COR-L47 (cell line): Measurements from ENCODE around the gene NTRK1.

ENCODE experiments used
- DNase-seq: peaks from one replicate; lab custom pipeline; 2025; lab: John Stamatoyannopoulos, UW

NTRK1 gene

DNA sequence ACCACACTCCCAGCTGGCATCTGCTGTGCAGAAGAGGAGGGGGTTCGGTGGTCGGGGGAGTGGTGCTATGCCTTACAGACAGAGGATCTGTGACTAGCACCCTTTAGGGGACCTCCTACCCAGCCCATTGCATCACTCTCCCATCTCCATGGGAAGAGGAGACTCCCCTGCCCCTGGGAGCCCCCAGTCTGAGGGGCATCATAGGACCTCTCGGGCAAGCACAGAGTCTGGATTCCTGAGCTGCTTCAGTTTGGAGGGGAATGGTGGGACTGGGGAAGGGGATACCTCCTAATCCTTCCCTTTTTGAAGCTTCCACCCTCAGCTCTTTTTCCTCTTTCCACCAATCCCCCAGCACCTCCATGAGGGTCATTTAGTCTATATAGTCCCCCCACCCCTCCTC lies 3.1 kb upstream of the NTRK1 start:
- no peak for DNase-seq

DNA sequence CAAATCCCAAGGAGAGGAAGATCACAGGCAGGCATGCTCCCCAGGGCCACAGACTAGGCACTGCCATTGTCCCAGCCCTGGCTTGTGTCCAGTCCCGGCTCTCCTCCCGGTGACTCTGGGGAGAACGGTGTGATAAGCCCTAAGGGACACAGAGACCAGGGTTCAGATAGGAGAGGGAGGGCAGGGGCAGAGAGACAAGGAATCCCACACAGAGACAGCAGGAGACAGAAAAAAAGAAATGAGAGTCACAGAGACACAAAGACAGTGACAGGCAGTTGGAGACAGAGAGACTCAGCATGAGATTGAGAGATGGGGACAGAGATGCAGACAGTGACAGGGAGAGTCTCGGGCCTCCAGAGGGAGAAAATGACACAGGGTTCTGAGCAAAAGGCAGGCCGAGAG lies 2.1 kb upstream of the NTRK1 start:
- no peak for DNase-seq

DNA sequence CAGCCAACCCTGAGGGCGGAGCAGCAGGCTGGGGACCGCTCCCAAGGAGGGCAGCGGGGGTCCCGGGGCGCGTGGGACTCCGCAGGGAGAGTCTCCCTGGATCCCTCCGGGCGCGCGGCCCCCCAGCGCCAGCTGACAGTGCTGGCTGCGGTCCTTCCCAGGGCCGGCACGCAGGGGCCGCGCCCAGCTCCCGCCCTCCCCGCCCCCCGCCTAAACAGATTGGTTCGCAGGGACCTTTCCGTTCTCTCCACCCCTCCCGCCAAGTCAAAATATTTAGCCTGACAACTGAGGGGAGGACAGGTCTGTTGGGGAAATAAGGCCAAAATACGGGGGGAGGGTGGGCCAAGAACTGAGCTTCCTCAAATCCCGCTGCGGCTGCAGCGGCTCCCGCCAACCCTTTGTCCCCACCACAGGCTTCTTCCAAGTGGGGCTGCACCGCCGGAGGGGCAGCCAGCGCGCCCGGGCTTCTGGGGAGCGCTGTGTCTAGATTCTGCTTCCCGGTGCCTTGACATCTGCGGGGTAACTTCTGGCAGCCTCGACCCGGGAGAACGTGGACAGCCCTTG lies 1.6 kb upstream of the NTRK1 start, which contains the start of gene INSRR:
INSRR (minus strand) TSS at position 159 of the 564 bp plus-strand sequence. CDS start 496 bp downstream, outside the sequence.
- peak; percentile 47 for DNase-seq

DNA sequence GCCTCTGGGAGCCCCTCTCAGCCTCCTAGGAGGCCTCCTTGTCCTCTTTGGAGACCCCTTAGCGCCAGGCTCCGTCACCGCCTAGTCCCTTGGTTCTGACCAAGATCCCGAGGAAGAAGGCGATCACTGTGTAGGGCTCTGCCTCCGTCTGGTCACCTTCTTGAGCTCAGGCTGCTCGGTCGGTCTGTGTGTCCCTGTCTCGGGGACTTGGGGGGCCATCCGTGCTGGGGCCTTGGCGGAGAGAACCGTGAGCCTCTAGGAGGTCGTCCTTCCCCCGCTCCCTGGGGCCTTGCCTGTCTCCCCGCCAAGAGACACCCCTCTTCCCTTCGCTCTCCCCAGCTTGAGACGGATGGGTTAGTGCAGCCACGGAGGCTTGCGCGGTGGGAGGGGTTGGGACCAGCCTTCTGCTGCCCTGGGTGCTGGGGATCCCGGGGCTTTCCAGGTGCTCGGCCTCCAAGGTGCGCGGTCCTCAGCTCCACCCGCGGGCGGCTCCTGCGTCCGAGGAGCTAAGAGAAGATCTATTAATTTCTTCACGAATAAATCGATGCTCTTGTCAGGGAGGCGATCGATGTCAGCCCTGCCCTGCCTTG lies 1.0 kb upstream of the NTRK1 start:
- DNase-seq, result no peak

DNA sequence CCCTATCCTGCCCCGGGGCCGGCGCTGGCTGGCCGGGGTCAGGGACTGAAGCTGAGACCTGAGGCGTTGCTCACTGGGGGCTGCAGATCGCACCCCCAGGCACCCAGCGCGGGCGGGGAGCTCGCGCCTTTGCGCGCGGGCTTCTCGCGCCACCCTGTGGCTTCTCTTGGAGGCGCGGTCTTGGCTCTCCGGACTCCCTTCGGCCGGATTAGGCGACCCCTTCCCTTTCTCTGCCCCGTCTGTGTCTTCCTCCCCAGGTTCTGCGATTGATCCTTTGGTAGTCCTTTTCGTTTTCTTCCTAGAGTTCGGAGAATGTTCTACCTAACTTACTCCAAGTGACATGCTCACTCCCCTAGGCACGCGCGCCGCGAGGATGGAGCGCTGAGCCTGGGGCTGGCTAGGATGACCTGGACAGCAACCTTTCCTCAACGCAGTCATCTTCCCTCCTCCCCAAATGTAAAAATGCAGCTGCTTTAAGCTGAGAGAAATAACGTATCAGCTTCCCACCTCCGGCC lies 495 bp upstream of the NTRK1 start:
- DNase-seq, result peak; percentile 63

DNA sequence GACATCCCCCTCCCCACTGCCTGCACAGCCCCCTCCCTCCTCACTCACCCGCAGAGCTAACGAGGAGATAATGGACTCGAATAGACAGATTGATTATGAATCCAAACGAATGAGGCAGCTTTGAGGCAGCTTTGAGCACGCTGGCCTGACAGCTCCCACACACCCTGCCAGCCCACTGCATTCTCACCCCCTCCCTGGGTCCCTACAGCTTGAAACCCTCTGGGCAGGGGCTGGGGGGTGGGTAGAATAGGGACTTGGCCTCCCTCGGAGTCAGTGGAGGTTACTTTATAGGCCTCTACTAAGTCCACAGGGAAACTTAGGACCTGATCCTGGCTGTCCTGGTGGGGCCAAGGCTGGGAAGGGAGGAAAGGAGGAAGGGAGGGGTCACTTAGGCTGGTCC lies 1.9 kb downstream of the NTRK1 start:
- no peak for DNase-seq

DNA sequence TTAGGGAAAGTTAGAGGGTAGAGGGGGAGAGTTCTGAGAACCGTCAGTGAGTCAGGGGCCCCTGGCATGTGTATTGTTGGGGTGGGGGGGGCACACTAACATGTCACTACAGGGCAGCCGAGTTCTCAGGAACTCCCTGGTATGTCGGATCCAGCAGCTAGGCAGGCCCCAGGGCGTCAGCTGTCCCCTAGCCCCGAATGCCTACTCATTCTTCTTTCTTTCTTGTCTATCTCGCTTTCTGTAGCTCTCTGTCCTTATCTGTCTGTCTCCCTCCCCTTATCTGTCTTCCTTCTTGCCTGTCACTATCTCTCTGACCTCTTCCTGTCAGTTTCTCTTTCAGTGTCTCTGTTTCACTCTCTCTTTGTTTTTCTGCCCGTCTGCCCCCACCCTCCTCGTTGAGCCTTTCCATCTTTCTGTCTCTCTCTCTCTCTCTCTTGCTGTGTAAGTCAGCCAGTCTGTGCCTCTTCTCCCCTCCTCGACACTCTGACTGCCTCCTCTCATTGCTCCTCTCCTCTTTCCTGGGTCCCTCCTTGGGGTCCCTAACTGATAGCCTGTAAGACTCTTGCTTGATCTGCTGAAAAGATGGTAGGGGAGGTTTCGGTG lies 2.4 kb downstream of the NTRK1 start:
- DNase-seq, result no peak

DNA sequence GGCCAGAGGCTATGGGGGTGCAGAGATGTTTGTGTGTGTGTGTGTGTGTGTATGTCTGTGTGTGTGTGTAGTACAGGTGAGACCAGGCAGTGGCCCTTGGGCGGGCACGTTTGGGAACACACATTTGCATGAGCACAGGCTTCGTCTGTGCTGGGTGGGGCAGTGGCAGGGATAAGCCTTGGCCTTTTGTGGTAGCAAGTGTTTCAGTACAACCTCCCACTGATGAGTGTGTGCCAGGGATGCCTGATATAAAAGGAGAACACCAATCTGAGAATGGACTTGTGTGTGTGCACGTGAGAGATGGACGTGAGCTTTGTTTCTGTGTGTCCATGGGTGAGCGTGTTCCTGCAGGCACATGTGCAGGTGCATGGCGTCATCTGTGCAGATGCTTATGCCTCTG lies 3.0 kb downstream of the NTRK1 start:
- DNase-seq, result no peak

DNA sequence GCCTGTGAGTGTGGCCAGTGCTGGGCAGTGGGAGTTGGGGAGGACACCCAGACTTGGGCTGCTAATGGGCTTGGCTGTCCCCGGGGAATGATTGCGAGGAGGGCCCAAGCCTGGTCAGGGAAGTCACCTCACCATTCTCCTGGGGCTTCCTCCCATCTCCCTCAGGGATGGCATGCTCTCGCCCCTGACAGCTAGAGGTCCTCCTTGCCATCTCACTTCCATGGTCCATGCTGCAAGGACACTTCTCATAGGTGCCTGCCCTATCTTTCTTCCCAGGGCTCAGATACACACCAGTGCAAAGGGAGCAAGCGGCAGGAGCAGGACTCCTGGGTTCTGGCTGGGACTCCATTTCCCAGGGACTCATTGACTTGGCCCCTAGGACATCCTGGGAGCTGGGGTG lies 4.1 kb downstream of the NTRK1 start:
- no peak for DNase-seq

DNA sequence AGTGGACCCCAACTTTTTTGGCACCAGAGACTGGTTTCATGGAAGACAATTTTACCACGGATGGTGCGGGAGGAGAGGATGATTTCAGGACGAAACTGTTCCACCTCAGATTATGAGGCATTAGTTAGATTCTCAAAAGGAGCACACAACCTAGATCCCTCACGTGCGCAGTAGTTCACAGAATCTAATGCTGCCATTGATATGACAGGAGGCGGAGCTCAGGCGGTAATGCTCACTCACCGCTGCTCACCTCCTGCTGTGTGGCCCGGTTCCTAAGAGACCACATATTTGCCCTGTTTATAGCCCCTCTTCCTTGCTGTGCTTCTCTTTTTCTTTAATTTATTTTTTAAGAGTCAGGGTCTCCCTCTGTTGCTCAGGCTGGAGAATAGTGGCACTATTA lies 4.6 kb downstream of the NTRK1 start:
- no peak for DNase-seq

DNA sequence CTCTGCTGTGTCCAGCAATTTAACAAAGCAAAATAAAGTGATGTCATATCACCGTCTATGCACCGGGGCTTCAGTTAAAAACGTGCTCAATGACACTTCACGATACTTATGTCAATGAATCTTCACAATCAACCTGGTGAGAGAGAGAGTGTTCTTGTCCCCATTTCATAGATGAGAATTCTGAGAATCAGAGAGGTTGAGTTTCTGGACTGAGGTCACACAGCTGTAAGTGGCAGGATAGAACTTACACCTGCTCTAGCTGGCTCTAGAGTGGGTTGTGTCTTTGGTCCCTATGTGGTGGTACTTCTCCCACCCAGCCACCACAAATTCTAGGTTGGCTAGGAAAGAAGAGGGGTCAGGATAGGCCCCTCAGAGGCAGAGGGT lies 5.2 kb downstream of the NTRK1 start:
- no peak for DNase-seq

DNA sequence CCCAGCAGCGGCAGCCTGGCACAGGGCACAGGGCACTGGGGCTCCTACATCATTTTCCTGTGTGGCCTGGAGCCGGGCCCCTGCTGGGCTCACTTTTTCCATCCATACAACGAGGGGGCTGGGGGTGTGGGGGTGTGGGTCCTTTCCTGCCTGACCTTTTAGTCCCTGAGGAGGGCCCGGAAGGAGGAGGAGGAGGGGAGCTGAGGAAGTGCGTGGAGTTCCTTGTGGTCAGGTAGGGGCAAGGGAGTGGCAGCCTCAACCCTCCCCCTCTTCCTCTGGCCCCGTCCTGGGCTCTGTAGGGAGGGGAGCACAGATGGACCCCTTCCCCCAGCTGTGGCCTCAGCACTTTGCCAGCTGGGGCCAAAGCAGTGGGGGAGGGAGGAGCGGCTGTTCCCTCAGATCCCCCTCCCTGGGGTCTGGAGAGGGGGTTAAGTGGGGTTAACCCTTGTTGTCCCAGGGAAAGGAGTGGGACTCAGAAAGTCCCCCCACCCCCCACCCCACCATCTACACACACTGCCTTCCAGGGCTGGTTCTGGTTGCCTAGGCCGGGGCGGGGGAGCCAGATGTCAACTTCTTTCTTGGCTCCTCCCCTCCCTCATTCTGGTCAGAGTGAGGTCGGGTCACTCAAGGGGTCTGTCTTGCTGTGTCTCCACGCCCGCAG lies 5.7 kb downstream of the NTRK1 start:
- DNase-seq, result no peak

DNA sequence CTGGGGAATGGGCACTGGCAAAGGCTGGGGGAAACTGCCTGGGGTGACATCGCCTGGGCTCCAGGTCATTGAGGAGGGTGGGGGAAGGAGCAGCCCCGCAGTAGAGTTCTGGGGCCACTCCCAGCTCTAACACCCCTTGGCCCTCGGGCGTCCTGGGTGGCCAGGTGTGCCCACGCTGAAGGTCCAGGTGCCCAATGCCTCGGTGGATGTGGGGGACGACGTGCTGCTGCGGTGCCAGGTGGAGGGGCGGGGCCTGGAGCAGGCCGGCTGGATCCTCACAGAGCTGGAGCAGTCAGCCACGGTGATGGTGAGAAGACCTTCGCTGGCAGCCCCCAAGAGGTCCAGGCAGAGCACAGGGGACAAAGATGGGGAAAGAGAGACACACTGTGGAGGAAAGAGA lies 7.7 kb downstream of the NTRK1 start:
- DNase-seq, result no peak

DNA sequence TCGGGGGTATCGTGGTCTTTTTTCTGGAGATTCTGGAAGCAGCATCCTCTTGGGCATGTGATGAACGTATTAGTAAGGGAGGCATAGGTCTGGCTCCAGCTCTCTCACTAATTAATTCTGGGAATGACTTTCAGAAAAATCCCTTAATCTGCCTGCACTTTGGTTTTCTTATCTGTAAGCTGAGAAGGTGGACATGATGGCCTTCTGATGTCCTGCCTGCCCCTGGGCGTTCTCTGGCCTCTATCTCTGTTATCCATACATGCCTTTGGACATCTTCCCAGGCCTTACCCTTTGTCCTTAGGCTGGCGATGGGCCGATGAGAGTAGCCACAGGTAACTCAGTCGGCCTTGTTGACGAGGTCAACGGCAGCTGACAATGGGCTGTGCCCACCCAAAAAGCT lies 8.8 kb downstream of the NTRK1 start:
- no peak for DNase-seq

DNA sequence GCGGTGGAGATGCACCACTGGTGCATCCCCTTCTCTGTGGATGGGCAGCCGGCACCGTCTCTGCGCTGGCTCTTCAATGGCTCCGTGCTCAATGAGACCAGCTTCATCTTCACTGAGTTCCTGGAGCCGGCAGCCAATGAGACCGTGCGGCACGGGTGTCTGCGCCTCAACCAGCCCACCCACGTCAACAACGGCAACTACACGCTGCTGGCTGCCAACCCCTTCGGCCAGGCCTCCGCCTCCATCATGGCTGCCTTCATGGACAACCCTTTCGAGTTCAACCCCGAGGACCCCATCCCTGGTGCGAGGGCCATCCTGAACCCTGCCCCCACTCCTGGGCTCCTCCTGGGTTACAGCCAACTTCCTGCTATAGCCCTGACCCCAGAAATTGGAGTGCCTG lies 13.0 kb downstream of the NTRK1 start:
- no peak for DNase-seq

DNA sequence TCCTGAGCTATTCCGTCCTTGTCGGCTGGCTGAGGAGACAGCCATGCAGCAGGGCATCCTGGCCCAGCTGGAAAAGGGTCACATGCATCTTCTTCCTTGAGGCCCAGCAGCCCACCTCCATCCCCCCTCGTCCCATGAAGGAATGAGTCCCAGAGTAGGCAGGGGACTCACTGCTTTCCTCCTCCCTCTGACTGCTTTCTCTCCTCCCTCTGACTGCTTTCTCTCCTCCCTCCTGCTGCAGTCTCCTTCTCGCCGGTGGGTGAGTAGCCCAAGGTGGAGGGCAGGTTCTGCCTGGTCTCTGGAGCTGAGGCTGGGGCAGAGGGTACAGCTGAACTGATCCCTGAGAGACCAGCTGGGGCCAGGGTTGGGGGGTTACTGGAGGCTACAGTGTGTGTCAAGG lies 13.5 kb downstream of the NTRK1 start:
- DNase-seq, result no peak

DNA sequence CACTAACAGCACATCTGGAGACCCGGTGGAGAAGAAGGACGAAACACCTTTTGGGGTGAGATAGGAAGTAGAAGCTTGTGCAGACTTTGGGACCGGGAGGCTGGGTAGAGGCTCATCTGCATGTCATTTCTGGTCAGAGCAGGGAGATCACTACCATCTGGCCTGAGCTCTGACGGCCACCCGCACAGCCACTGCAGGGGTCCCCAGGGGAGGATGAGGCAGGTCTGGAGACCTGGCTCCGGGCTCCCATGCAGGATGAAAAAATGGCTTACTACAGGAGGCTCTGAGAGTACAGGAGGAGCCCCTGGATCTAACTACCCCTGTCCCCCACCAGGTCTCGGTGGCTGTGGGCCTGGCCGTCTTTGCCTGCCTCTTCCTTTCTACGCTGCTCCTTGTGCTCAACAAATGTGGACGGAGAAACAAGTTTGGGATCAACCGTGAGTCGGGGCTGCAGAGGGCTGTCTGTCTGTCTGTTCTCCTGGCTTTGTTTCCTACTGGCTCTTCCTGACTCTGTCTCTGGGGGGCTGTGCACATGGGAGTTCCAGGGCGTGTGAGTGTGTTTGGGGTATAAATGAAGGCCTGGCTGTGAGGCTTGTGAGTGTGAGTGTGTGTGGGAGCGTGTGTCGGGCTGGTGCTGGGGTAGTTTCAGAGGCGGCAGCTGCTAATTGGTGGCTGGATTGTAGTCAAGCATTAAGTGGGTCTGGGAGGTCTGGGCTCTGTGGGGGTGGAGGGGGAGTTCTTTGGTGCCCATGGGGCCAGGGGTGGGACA lies 14.1 kb downstream of the NTRK1 start:
- no peak for DNase-seq

DNA sequence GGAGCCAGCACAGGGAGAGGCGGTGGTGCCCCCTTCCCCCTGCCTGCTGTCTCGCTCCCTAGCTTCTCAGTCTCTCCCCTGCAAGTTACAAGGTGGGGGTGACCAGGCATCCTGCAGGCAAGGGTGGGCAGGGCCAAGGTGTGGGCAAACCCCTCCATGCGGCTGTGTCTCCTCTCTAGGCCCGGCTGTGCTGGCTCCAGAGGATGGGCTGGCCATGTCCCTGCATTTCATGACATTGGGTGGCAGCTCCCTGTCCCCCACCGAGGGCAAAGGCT lies 14.6 kb downstream of the NTRK1 start:
- DNase-seq, result no peak

DNA sequence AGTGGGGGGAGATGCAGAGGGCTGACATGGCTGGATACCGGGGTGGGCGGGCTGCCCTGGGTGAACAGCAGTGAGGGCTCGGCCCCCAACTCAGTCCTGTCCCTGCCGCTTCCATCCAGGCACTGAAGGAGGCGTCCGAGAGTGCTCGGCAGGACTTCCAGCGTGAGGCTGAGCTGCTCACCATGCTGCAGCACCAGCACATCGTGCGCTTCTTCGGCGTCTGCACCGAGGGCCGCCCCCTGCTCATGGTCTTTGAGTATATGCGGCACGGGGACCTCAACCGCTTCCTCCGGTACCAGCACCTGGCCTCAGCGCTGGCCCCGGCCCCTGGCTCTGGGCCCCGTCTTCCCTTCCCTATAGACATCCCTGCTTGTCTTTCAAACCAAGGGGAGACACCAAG lies 15.6 kb downstream of the NTRK1 start:
- no peak for DNase-seq

DNA sequence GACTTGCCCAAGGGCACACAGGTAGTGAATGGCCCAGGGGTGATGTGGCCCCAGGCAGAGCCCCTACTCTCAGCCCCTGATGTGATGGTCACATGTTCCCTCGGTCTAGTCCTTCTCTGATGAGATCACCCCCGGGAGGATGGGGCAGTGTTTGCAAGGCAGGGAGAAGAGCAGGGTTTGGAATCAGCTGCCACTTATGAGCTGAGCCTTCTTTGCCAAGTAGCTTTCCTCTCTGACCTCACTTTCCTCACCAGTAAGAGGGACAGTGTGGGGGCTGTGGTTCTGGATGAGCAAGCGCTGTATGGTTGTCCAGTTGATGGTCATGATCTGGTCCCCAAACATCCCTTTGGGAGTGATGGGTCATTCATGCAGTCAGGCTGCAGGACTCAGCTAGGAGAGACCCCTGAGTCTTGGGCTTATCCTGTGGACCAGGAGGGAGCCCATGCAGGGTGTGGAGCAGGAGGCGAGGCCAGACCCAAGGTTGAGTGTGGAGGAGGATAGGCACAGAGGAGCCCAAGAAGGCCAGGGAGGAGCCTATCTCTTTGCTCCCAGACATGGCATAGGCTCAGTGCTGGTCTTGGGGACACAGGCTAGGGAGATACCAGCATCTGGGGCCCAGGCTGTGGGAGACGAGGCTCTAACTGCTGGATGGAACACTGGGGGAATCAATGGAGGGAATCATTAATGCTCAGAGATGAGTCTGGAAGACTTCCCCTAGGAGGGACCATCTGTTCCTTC lies 16.9 kb downstream of the NTRK1 start:
- DNase-seq, result no peak

DNA sequence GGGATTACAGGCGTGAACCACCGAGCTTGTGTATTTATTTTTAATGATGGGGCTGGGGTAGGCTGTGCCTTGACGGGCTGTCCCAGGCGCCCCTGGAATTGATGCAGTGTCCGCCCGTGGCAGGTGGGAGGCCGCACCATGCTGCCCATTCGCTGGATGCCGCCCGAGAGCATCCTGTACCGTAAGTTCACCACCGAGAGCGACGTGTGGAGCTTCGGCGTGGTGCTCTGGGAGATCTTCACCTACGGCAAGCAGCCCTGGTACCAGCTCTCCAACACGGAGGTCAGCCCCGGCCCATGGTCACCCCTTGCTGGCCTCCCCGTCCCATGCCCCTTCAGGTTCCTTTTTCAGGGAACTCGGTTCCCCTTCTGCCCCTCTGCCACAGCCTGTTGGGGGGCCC lies 19.2 kb downstream of the NTRK1 start:
- no peak for DNase-seq

DNA sequence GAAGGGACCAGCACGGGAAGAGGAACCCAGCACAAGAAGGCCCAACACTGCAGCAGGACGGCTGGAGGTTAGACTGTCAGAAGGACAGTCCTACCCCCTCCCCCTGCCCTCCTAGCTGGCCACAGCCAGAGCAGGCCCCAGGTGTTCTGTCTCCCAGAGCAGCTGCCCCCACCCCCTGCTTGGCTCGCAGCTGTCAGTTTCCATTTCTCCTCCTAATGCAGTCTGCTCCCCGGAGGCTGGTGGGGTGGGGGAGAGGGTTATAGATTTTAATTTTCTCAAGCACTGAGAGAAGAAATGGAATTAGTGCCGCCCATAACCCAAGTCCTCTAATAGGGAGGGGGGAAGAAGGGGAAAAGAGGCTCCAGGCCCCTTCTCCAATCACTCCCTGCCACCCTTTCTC lies 19.8 kb downstream of the NTRK1 start:
- no peak for DNase-seq
